HepG2 (cell line): ENCODE measurements around the gene UAP1L1. TPM values are rescaled to one million over a fixed set of nuclear protein-coding genes. Genes with fewer than 3 reads are reported as not detected.

Source experiments
- ATAD3A ChIP-seq: sonication (generic); formaldehyde crosslinking; IDR thresholded peaks from 2 replicates; pipeline ENCODE4 v1.4.0; 2020; ENCODE audit warnings: missing genetic modification reagents
- ATF7 ChIP-seq, 2 experiments: fragments of 450-650 bp in 1 of 2; sonication (generic) in 1 of 2; formaldehyde crosslinking in 1 of 2; IDR thresholded peaks; 2 replicates each; pipeline versions ENCODE4 v1.4.0 to v1.6.1; 2016 to 2020; ENCODE audit warnings: antibody characterized with exemption in 1 of 2, mild to moderate bottlenecking in 1 of 2, missing genetic modification reagents in 1 of 2
- GLI4 ChIP-seq: sonication (generic); formaldehyde crosslinking; IDR thresholded peaks from 2 replicates; pipeline ENCODE4 v1.5.1; 2020; ENCODE audit warnings: missing genetic modification reagents, mild to moderate bottlenecking, moderate library complexity, borderline replicate concordance
- GTF2F1 ChIP-seq: fragments of 150-350 bp; IDR thresholded peaks from 2 replicates; pipeline ENCODE4 v1.6.1; 2014; ENCODE audit warnings: low read length
- HNRNPUL1 ChIP-seq: fragments of 200-400 bp; formaldehyde crosslinking; IDR thresholded peaks from 2 replicates; pipeline ENCODE4 v1.6.1; 2017; ENCODE audit warnings: low read depth, mild to moderate bottlenecking, low read length, moderate library complexity
- KDM3A ChIP-seq: IDR thresholded peaks from 2 replicates; pipeline ENCODE4 v1.6.1; 2018; ENCODE audit warnings: low read depth, missing compliant biosample characterization
- KDM4B ChIP-seq: sonication (generic); formaldehyde crosslinking; IDR thresholded peaks from 2 replicates; pipeline ENCODE4 v1.4.0; 2020; ENCODE audit warnings: missing genetic modification reagents
- MTF2 ChIP-seq: sonication (generic); formaldehyde crosslinking; IDR thresholded peaks from 2 replicates; pipeline ENCODE4 v1.5.0; 2020; ENCODE audit warnings: missing genetic modification reagents, borderline replicate concordance
- RAD51 ChIP-seq: fragments of 450-650 bp; IDR thresholded peaks from 2 replicates; pipeline ENCODE4 v1.6.1; 2016; ENCODE audit warnings: borderline replicate concordance
- STAG1 ChIP-seq: sonication (generic); formaldehyde crosslinking; IDR thresholded peaks from 2 replicates; pipeline ENCODE4 v1.4.0; 2020; ENCODE audit warnings: missing genetic modification reagents
- THAP11 ChIP-seq: IDR thresholded peaks from 2 replicates; pipeline ENCODE4 v1.6.1; 2016; ENCODE audit warnings: missing biosample characterization, missing genetic modification reagents
- ZBTB20 ChIP-seq: sonication (generic); formaldehyde crosslinking; IDR thresholded peaks from 2 replicates; pipeline ENCODE4 v1.8.1; 2023; ENCODE audit warnings: missing genetic modification reagents, low read depth, mild to moderate bottlenecking, borderline replicate concordance
- ZC3H4 ChIP-seq: sonication (generic); formaldehyde crosslinking; IDR thresholded peaks from 2 replicates; pipeline ENCODE4 v1.4.0; 2020; ENCODE audit warnings: missing genetic modification reagents, borderline replicate concordance
- ZNF160 ChIP-seq: sonication (generic); formaldehyde crosslinking; IDR thresholded peaks from 2 replicates; pipeline ENCODE4 v1.8.0; 2022; ENCODE audit warnings: mild to moderate bottlenecking, inconsistent platforms, missing genetic modification reagents
- ZNF605 ChIP-seq: sonication (generic); formaldehyde crosslinking; IDR thresholded peaks from 2 replicates; pipeline ENCODE4 v1.8.0; 2022; ENCODE audit warnings: mild to moderate bottlenecking, missing genetic modification reagents
- ZNF660 ChIP-seq: sonication (generic); formaldehyde crosslinking; IDR thresholded peaks from 2 replicates; pipeline ENCODE4 v1.5.1; 2020; ENCODE audit warnings: mild to moderate bottlenecking, low read depth, missing genetic modification reagents, borderline replicate concordance
- ZNF672 ChIP-seq: sonication (generic); formaldehyde crosslinking; IDR thresholded peaks from 2 replicates; pipeline ENCODE4 v1.8.1; 2022; ENCODE audit warnings: missing genetic modification reagents
- ZNF766 ChIP-seq: sonication (generic); formaldehyde crosslinking; IDR thresholded peaks from 2 replicates; pipeline ENCODE4 v1.5.0; 2020; ENCODE audit warnings: missing genetic modification reagents, borderline replicate concordance
- ZNF850 ChIP-seq: sonication (generic); formaldehyde crosslinking; conservative IDR thresholded peaks from 2 replicates; pipeline ENCODE4 v1.9.0; 2021; ENCODE audit warnings: mild to moderate bottlenecking, missing genetic modification reagents
- polyA plus RNA-seq, 8 experiments: library from polyadenylated mRNA; depleted of rRNA in 3 of 8; stranded (reverse) in 7 of 8; unstranded in 1 of 8; fragments of >200 nt; fragmentation: Illumina TruSeq in 4 of 8; extraction: Trizol in 4 of 8; gene quantifications; 2 replicates each; pipeline versions ENCODE4 v1.2.1 to v1.2.3, GENCODE V29; 2011 to 2016; ENCODE audit warnings: low read depth in 4 of 8, missing spikeins in 1 of 8, mixed read lengths in 1 of 8; ENCODE audit not compliant: insufficient read depth in 1 of 8
- total RNA-seq, 5 experiments: library from RNA; depleted of rRNA; stranded (reverse); fragments of >200 nt; fragmentation: Illumina TruSeq; extraction: Trizol; gene quantifications; 2 replicates each; pipeline ENCODE4 v1.2.3, GENCODE V29; 2016; ENCODE audit warnings: low read depth in 1 of 5
- TF ChIP-seq, protein P1 (sequence below): IDR thresholded peaks from 2 replicates; pipeline ENCODE4 v1.6.1; 2018; ENCODE audit warnings: missing genetic modification reagents
- TF ChIP-seq, protein P2 (sequence below): sonication (generic); formaldehyde crosslinking; IDR thresholded peaks from 2 replicates; pipeline ENCODE4 v1.5.0; 2020; ENCODE audit warnings: missing genetic modification reagents
- TF ChIP-seq, protein P3 (sequence below): sonication (generic); formaldehyde crosslinking; IDR thresholded peaks from 2 replicates; pipeline ENCODE4 v1.4.0; 2020; ENCODE audit warnings: missing genetic modification reagents, borderline replicate concordance
- TF ChIP-seq, protein P4 (sequence below): sonication (generic); formaldehyde crosslinking; IDR thresholded peaks from 2 replicates; pipeline ENCODE4 v1.4.0; 2020; ENCODE audit warnings: mild to moderate bottlenecking, low read depth, missing genetic modification reagents

The UAP1L1 gene
- total and polyA plus RNA-seq, 2 of the 13 experiments (the other 11 are each of a cell fraction or from before 2014, with no cell fraction given), result 5.4 to 6.4 TPM

DNA sequence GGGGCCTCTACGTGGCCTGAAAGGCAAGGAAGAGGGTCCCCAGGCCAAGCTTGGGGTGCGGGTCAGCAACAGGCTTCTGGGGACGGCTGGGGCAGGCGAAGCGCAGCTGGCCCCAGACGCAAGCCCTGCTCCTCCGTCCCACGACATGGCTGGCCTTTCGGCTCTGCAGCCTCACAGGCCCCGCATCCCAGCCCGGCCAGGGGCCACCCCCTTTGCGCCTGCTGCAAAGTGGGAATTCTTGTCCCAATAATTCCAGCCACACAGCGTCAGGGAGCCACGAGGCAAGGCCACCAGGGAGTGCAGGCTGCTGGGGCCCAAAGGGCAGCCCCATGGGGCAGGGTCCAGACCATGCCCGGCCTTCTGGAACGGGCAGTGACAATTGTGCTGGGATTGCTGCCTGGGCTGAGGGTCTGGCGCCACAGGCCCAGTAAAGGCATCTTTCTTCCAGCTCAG, 22.4 kb upstream of the UAP1L1 start (continued):
- TF ChIP-seq KDM4B (no peak), HNRNPUL1 (no peak), ATAD3A (CRISPR knock-in tag) (no peak), RAD51 (no peak), STAG1 (CRISPR knock-in tag) (no peak), GLI4 (CRISPR knock-in tag) (no peak), ZNF766 (no peak), ZC3H4 (CRISPR knock-in tag) (no peak), MTF2 (CRISPR knock-in tag) (no peak), GTF2F1 (no peak), THAP11 (CRISPR knock-in tag) (no peak), ZNF160 (CRISPR knock-in tag) (no peak), KDM3A (no peak), ZBTB20 (no peak), ZNF660 (CRISPR knock-in tag) (no peak), ZNF672 (no peak), ZNF850 (CRISPR knock-in tag) (no peak), ATF7 (IDR thresholded peaks at IDR 0.05) (no peak), ATF7 (CRISPR knock-in tag; IDR thresholded peaks at IDR 0.05) (no peak), ZNF605 (no peak)
- TF ChIP-seq, protein P1, sequence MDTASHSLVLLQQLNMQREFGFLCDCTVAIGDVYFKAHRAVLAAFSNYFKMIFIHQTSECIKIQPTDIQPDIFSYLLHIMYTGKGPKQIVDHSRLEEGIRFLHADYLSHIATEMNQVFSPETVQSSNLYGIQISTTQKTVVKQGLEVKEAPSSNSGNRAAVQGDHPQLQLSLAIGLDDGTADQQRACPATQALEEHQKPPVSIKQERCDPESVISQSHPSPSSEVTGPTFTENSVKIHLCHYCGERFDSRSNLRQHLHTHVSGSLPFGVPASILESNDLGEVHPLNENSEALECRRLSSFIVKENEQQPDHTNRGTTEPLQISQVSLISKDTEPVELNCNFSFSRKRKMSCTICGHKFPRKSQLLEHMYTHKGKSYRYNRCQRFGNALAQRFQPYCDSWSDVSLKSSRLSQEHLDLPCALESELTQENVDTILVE (CRISPR knock-in tag), result no peak; the same call in 1 of the 2 replicates
- TF ChIP-seq, protein P2, sequence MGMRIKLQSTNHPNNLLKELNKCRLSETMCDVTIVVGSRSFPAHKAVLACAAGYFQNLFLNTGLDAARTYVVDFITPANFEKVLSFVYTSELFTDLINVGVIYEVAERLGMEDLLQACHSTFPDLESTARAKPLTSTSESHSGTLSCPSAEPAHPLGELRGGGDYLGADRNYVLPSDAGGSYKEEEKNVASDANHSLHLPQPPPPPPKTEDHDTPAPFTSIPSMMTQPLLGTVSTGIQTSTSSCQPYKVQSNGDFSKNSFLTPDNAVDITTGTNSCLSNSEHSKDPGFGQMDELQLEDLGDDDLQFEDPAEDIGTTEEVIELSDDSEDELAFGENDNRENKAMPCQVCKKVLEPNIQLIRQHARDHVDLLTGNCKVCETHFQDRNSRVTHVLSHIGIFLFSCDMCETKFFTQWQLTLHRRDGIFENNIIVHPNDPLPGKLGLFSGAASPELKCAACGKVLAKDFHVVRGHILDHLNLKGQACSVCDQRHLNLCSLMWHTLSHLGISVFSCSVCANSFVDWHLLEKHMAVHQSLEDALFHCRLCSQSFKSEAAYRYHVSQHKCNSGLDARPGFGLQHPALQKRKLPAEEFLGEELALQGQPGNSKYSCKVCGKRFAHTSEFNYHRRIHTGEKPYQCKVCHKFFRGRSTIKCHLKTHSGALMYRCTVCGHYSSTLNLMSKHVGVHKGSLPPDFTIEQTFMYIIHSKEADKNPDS (CRISPR knock-in tag), result no peak; the same call in 1 of the 2 replicates
- TF ChIP-seq, protein P3, sequence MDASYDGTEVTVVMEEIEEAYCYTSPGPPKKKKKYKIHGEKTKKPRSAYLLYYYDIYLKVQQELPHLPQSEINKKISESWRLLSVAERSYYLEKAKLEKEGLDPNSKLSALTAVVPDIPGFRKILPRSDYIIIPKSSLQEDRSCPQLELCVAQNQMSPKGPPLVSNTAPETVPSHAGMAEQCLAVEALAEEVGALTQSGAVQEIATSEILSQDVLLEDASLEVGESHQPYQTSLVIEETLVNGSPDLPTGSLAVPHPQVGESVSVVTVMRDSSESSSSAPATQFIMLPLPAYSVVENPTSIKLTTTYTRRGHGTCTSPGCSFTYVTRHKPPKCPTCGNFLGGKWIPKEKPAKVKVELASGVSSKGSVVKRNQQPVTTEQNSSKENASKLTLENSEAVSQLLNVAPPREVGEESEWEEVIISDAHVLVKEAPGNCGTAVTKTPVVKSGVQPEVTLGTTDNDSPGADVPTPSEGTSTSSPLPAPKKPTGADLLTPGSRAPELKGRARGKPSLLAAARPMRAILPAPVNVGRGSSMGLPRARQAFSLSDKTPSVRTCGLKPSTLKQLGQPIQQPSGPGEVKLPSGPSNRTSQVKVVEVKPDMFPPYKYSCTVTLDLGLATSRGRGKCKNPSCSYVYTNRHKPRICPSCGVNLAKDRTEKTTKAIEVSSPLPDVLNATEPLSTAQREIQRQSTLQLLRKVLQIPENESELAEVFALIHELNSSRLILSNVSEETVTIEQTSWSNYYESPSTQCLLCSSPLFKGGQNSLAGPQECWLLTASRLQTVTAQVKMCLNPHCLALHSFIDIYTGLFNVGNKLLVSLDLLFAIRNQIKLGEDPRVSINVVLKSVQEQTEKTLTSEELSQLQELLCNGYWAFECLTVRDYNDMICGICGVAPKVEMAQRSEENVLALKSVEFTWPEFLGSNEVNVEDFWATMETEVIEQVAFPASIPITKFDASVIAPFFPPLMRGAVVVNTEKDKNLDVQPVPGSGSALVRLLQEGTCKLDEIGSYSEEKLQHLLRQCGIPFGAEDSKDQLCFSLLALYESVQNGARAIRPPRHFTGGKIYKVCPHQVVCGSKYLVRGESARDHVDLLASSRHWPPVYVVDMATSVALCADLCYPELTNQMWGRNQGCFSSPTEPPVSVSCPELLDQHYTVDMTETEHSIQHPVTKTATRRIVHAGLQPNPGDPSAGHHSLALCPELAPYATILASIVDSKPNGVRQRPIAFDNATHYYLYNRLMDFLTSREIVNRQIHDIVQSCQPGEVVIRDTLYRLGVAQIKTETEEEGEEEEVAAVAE, result peak; percentile 13; the same call in 1 of the 2 replicates
- TF ChIP-seq, protein P4, sequence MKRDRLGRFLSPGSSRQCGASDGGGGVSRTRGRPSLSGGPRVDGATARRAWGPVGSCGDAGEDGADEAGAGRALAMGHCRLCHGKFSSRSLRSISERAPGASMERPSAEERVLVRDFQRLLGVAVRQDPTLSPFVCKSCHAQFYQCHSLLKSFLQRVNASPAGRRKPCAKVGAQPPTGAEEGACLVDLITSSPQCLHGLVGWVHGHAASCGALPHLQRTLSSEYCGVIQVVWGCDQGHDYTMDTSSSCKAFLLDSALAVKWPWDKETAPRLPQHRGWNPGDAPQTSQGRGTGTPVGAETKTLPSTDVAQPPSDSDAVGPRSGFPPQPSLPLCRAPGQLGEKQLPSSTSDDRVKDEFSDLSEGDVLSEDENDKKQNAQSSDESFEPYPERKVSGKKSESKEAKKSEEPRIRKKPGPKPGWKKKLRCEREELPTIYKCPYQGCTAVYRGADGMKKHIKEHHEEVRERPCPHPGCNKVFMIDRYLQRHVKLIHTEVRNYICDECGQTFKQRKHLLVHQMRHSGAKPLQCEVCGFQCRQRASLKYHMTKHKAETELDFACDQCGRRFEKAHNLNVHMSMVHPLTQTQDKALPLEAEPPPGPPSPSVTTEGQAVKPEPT (CRISPR knock-in tag), result no peak
